Measurements from ENCODE around the gene NUP93.

The NUP93 gene

DNA sequence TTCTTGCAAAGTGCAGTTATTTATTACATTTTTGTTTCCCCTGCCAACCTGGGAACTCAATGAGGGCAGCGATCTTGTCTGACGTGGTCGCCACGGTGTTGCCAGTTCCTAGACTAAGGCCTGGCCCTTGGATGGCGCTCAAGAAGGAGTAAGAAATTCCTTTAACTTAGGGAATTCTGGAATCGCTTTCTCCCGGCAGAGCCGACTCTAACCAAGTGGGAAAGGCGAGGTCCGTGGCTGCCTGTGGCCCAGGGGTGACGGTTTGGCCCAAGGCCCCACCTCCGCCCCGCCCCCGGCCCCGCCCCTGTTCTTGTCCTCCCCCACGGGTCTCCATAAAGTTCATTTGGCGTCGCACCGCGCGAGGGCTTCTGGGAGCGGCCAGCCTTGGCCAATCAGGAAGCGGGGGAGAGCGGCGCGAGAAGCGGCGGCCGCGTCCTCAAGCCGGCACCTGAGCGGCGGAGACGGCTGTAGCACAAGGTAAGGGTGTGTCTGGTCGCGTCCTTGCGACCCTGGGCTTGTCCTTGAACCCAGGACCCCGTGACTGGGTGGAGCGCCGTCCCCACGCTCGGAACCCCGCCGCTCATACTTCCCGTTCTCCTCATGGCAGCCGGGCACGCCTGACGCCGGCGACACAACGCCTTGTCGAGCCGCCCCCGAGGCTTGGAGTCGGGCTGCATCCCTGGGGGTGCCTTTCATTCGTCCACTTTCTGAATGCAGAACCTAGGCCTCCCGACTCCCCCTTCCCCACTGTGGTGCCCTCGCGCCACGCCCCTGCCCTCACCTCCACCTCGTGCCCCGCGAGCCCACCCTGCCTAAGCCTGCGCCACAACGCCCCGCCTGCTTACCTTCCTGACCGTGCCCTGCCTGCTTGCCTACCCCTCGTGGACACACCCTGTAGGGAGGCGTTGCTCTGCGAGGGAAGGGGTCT, at the start of gene NUP93:
Gene NUP93 (plus strand): TSS at position 395 of the 928 bp plus-strand sequence. CDS start 18,119 bp downstream, outside the sequence.
- H3K4me3 ChIP-seq (ENCODE audit: low read depth, low read length) = peak within 1 kb of the TSS; percentile 96
- TF ChIP-seq, protein P1, sequence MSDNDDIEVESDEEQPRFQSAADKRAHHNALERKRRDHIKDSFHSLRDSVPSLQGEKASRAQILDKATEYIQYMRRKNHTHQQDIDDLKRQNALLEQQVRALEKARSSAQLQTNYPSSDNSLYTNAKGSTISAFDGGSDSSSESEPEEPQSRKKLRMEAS (IDR thresholded peaks at IDR 0.05; ENCODE audit: low read depth, low read length) = peak; percentile 56; the same call in 1 of the 2 replicates
- TF ChIP-seq, protein P2, sequence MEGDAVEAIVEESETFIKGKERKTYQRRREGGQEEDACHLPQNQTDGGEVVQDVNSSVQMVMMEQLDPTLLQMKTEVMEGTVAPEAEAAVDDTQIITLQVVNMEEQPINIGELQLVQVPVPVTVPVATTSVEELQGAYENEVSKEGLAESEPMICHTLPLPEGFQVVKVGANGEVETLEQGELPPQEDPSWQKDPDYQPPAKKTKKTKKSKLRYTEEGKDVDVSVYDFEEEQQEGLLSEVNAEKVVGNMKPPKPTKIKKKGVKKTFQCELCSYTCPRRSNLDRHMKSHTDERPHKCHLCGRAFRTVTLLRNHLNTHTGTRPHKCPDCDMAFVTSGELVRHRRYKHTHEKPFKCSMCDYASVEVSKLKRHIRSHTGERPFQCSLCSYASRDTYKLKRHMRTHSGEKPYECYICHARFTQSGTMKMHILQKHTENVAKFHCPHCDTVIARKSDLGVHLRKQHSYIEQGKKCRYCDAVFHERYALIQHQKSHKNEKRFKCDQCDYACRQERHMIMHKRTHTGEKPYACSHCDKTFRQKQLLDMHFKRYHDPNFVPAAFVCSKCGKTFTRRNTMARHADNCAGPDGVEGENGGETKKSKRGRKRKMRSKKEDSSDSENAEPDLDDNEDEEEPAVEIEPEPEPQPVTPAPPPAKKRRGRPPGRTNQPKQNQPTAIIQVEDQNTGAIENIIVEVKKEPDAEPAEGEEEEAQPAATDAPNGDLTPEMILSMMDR (IDR thresholded peaks at IDR 0.05; ENCODE audit: low read depth, low read length) = no peak
- TF ChIP-seq MYC (IDR thresholded peaks at IDR 0.05; ENCODE audit: low read depth, low read length) (peak; percentile 60), POLR2A (IDR thresholded peaks at IDR 0.05; ENCODE audit: extremely low read depth, insufficient read length) (peak; percentile 83)
- peak; percentile 97 for DNase-seq (ENCODE audit: low read depth)

DNA sequence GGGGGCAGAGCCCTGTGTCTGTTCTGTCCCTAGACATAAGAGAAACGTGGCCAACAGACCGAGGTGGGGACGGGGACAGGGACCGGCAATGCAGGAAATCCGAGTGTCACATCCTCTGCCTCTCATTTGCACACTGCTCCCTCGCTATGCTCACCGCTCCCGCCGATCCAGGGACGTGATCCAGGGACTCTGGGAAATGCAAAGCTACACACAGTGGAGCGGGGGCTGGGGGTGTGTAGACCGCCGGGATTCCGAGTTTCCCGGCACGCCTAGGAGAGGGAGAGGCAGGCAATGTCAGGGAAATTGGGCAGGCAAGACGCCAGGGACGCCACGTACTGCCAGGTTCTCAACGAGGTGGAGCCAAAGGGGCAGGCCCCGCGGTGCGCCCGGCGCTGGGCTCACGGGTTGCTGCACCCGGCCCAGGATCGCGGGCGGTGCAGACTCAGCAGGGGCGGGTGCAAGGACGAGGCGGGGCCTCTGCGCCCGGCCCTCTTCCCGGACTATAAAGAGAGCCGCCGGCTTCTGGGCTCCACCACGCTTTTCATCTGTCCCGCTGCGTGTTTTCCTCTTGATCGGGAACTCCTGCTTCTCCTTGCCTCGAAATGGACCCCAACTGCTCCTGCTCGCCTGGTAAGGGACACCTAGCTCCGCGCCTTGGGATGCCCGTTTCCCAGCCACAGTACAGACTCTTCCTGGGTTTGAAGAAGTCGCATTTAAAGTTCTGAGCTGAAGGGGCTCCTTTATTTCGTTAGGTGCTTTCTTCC, 47.8 kb upstream of the NUP93 start, which contains the start of gene MT1X:
Gene MT1X (plus strand): TSS at position 532 of the 764 bp plus-strand sequence. CDS start 71 bp downstream, at position 603.
- peak within 1 kb of the TSS; percentile 77 for H3K4me3 ChIP-seq (ENCODE audit: low read depth, low read length)
- TF ChIP-seq, protein P1 (IDR thresholded peaks at IDR 0.05; ENCODE audit: low read depth, low read length) = peak; percentile 2; the same call in 1 of the 2 replicates
- peak; percentile 76 for TF ChIP-seq POLR2A (IDR thresholded peaks at IDR 0.05; ENCODE audit: extremely low read depth, insufficient read length)
- TF ChIP-seq, protein P2 (IDR thresholded peaks at IDR 0.05; ENCODE audit: low read depth, low read length) = no peak
- no peak for TF ChIP-seq MYC (IDR thresholded peaks at IDR 0.05; ENCODE audit: low read depth, low read length)
- DNase-seq (ENCODE audit: low read depth) = peak; percentile 92

DNA sequence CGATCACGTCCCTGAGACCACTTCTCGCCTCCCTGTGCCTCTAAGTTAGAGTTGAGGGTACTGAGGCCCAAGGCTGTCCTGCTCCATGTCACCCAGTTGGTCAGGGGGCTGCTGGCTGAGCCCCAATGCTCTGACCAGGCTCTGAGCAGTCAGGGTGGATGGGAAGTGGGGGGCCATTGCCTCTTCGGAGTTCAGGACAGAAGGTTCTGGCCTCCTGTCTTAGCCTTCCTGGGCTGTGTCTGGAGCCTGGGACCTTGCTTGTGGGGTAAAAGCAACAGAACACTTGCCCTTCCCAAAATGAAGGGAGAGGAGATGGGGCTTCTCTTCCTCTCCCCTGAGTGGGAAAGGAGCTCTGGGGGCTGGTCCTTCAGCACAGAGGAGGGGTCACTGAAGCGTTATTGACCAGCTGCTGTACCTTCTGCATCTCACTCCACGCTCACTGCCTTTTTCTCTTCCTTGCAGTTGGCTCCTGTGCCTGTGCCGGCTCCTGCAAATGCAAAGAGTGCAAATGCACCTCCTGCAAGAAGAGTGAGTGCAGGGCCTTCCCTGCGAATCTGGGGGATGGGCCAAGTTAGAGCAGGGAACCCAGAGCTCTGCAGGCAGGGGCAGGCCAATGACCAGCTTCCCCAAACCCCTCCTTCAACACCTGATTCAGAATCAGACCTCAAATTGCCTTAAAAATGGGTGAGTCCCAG, 47.1 kb upstream of the NUP93 start:
- DNase-seq (ENCODE audit: low read depth) = peak; percentile 38
- no peak for TF ChIP-seq MYC (IDR thresholded peaks at IDR 0.05; ENCODE audit: low read depth, low read length)
- peak overlapping the region; percentile 77 for H3K4me3 ChIP-seq (ENCODE audit: low read depth, low read length)

DNA sequence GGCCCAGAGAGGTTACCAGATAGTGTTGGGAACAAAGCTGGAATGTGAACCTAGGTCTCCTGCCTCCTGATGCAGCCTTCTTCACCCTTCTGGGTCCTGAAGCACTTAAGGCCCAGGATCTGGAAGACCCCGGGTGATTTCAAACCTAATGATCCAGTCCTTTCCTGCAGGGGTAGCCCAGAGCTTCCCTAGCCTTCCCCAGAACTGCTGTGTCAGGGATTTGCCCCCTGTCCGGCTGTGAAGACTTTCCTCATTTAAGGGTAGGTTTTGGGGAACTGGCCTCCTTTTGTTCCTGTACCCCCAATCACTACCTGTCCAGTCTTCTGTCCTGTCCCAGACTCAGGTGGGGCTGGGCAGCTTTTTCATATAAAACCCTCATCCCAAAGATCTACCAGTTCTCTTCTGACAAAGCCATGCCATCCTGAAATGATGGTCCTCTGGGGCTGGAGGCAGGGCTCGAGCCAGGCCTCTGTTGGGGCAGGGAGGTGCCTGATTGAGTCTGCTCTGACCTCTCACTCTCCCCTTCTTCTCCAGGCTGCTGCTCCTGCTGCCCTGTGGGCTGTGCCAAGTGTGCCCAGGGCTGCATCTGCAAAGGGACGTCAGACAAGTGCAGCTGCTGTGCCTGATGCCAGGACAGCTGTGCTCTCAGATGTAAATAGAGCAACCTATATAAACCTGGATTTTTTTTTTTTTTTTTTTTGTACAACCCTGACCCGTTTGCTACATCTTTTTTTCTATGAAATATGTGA, 46.3 kb upstream of the NUP93 start:
- DNase-seq (ENCODE audit: low read depth) = no peak
- no peak for TF ChIP-seq POLR2A (IDR thresholded peaks at IDR 0.05; ENCODE audit: extremely low read depth, insufficient read length)
- no peak for TF ChIP-seq MYC (IDR thresholded peaks at IDR 0.05; ENCODE audit: low read depth, low read length)
- TF ChIP-seq, protein P1 (IDR thresholded peaks at IDR 0.05; ENCODE audit: low read depth, low read length) = no peak
- TF ChIP-seq, protein P2 (IDR thresholded peaks at IDR 0.05; ENCODE audit: low read depth, low read length) = no peak
- H3K4me3 ChIP-seq (ENCODE audit: low read depth, low read length) = peak overlapping the region; percentile 77

DNA sequence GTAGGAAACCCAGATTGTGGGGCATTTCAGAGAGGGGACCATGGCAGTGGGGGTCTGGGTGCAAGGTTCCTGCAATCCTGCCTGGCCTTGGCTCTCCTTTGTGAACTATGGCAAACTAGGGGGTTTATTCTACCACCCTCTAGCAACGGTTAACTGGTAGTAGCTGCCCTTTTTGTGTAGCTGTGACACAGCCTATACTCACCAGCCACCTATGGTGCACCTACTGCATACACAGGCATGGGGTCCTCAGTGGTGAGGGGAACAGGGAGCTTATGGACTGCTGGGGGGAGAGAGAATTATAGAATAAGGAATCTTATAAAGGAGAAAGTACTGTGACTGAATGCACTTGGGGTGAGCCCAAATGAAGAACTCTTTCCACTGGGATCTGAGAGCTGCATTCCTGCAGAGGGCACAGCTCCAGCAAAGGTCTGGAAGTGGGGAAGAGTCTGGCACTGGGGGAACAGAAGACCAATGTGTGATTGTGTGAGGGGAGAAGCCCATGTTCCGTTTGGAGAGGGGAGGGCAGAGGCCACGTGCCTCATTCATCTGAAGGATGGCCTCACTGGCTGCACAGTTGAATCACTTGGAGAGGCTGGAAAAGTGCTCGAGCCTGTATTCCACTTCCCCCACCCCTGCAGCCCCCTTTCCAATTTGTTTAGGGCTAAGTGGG, 45.5 kb upstream of the NUP93 start:
- TF ChIP-seq, protein P2 (IDR thresholded peaks at IDR 0.05; ENCODE audit: low read depth, low read length) = no peak
- TF ChIP-seq, protein P1 (IDR thresholded peaks at IDR 0.05; ENCODE audit: low read depth, low read length) = no peak
- TF ChIP-seq POLR2A (IDR thresholded peaks at IDR 0.05; ENCODE audit: extremely low read depth, insufficient read length) = no peak
- TF ChIP-seq MYC (IDR thresholded peaks at IDR 0.05; ENCODE audit: low read depth, low read length) = no peak

More for the DNA sequence above, 45.5 kb upstream of the NUP93 start:
- no peak for DNase-seq (ENCODE audit: low read depth)
- no peak overlapping the region for H3K4me3 ChIP-seq (ENCODE audit: low read depth, low read length)
